Activated naive CD4-positive, alpha-beta T cell treated with anti-CD3 and anti-CD28 coated beads, Interleukin-2, amount 50 U/mL, for 72 hours (primary cell): ENCODE results near the gene IGSF1. TPM values are rescaled to one million over a fixed set of nuclear protein-coding genes. Genes with fewer than 3 reads are reported as not detected.

Experiments
- ATAC-seq, 2 donors: fragments of 150-1000 bp; cut with Tn5 transposase; 2 replicates each; pipeline ENCODE4 v1.10.0; 2021; ENCODE audit warnings: mild to moderate bottlenecking in 2 of 2, moderate library complexity in 2 of 2
- DNase-seq, 2 donors: peaks; one replicate each; pipeline ENCODE4 v3.0.0; 2021 to 2022; ENCODE audit warnings: low spot score in 2 of 2
- H3K27ac Mint-ChIP-seq, 2 donors: one replicate each; pipeline ENCODE4 v1.8.0; 2022; ENCODE audit warnings: mild to moderate bottlenecking in 2 of 2, mixed read lengths in 2 of 2
- H3K36me3 Mint-ChIP-seq, 2 donors: one replicate each; pipeline ENCODE4 v1.8.0; 2022; ENCODE audit warnings: mixed read lengths in 2 of 2
- H3K9me3 Mint-ChIP-seq, 2 donors: one replicate each; pipeline ENCODE4 v1.8.0; 2022; ENCODE audit warnings: mixed read lengths in 2 of 2
- total RNA-seq, 2 donors: library from RNA; stranded (reverse); gene quantifications; one replicate each; pipeline ENCODE4 v1.2.3, GENCODE V29; 2022

Gene IGSF1
- not detected for total RNA-seq

- no peaks in the 10 kb centered on the region for H3K9me3 Mint-ChIP-seq
These were observed at the start of gene IGSF1 for GRCh38 chrX:131288738-131289511. IGSF1 (minus strand) TSS chrX:131289306; CDS start chrX:131286674, 2,632 bp downstream.

GRCh38 chrX:131332331-131332730 lies 43.2 kb upstream of the IGSF1 start:
- H3K27ac Mint-ChIP-seq, result no peak overlapping the region
- H3K9me3 Mint-ChIP-seq, result peaks cover 0 to 4% of the 10 kb centered on the region in 2 donors
- ATAC-seq (no peak), DNase-seq (no peak)
- no peaks in the 10 kb centered on the region for H3K36me3 Mint-ChIP-seq

More at GRCh38 chrX:131288738-131289511, at the start of gene IGSF1:
- no peak for DNase-seq
- no peak for ATAC-seq
- no peaks in the 10 kb centered on the region for H3K36me3 Mint-ChIP-seq
- H3K27ac Mint-ChIP-seq, result no peak within 1 kb of the TSS

GRCh38 chrX:131331152-131331551 lies 42.0 kb upstream of the IGSF1 start:
- Mint-ChIP-seq H3K36me3 (no peaks in the 10 kb centered on the region), H3K9me3 (peaks cover 0 to 4% of the 10 kb centered on the region in 2 donors), H3K27ac (no peak overlapping the region)
- DNase-seq (no peak), ATAC-seq (no peak)

- no peak overlapping the region for H3K27ac Mint-ChIP-seq
- H3K9me3 Mint-ChIP-seq, result peaks cover 0 to 4% of the 10 kb centered on the region in 2 donors
- H3K36me3 Mint-ChIP-seq, result no peaks in the 10 kb centered on the region
- ATAC-seq (no peak), DNase-seq (no peak)
These were observed 41.6 kb upstream of the IGSF1 start for GRCh38 chrX:131330735-131331134.

GRCh38 chrX:131322651-131323050 lies 33.5 kb upstream of the IGSF1 start:
- Mint-ChIP-seq H3K27ac (no peak overlapping the region), H3K36me3 (no peaks in the 10 kb centered on the region), H3K9me3 (no peaks in the 10 kb centered on the region)
- DNase-seq, result no peak
- ATAC-seq, result no peak

GRCh38 chrX:131317326-131317725 lies 28.2 kb upstream of the IGSF1 start:
- no peaks in the 10 kb centered on the region for H3K9me3 Mint-ChIP-seq
- ATAC-seq, result no peak
- no peak for DNase-seq
- no peaks in the 10 kb centered on the region for H3K36me3 Mint-ChIP-seq
- H3K27ac Mint-ChIP-seq, result no peak overlapping the region

- H3K27ac Mint-ChIP-seq, result no peak overlapping the region
- H3K36me3 Mint-ChIP-seq, result no peaks in the 10 kb centered on the region
- DNase-seq, result no peak
- no peaks in the 10 kb centered on the region for H3K9me3 Mint-ChIP-seq
- ATAC-seq, result no peak
These were observed 27.2 kb upstream of the IGSF1 start for GRCh38 chrX:131316260-131316659.

- Mint-ChIP-seq H3K27ac (no peak overlapping the region), H3K36me3 (no peaks in the 10 kb centered on the region), H3K9me3 (no peaks in the 10 kb centered on the region)
- DNase-seq (no peak), ATAC-seq (no peak)
These were observed 19.9 kb upstream of the IGSF1 start for GRCh38 chrX:131308980-131309379.

- no peaks in the 10 kb centered on the region for H3K9me3 Mint-ChIP-seq
- no peak overlapping the region for H3K27ac Mint-ChIP-seq
- DNase-seq (no peak), ATAC-seq (no peak)
- no peaks in the 10 kb centered on the region for H3K36me3 Mint-ChIP-seq
These were observed 17.5 kb upstream of the IGSF1 start for GRCh38 chrX:131306601-131307000.

- ATAC-seq, result no peak
- no peak for DNase-seq
- H3K9me3 Mint-ChIP-seq, result no peaks in the 10 kb centered on the region
- H3K36me3 Mint-ChIP-seq, result no peaks in the 10 kb centered on the region
- H3K27ac Mint-ChIP-seq, result no peak overlapping the region
These were observed 16.8 kb upstream of the IGSF1 start for GRCh38 chrX:131305926-131306325.

- ATAC-seq, result no peak
- no peak overlapping the region for H3K27ac Mint-ChIP-seq
- no peaks in the 10 kb centered on the region for H3K9me3 Mint-ChIP-seq
- no peaks in the 10 kb centered on the region for H3K36me3 Mint-ChIP-seq
- no peak for DNase-seq
These were observed 13.6 kb upstream of the IGSF1 start for GRCh38 chrX:131302701-131303100.

- Mint-ChIP-seq H3K27ac (no peak overlapping the region), H3K9me3 (no peaks in the 10 kb centered on the region), H3K36me3 (no peaks in the 10 kb centered on the region)
- DNase-seq (no peak), ATAC-seq (no peak)
These were observed 12.0 kb upstream of the IGSF1 start for GRCh38 chrX:131301155-131301554.

- Mint-ChIP-seq H3K27ac (no peak overlapping the region), H3K36me3 (no peaks in the 10 kb centered on the region), H3K9me3 (no peaks in the 10 kb centered on the region)
- DNase-seq (no peak), ATAC-seq (no peak)
These were observed 9.7 kb upstream of the IGSF1 start for GRCh38 chrX:131298846-131299245.

- no peak for ATAC-seq
- H3K9me3 Mint-ChIP-seq, result no peaks in the 10 kb centered on the region
- no peak for DNase-seq
- no peaks in the 10 kb centered on the region for H3K36me3 Mint-ChIP-seq
- H3K27ac Mint-ChIP-seq, result no peak overlapping the region
These were observed 8.9 kb upstream of the IGSF1 start for GRCh38 chrX:131298036-131298435.

GRCh38 chrX:131289527-131289926 lies 421 bp upstream of the IGSF1 start:
- no peak for ATAC-seq
- no peaks in the 10 kb centered on the region for H3K9me3 Mint-ChIP-seq
- no peak overlapping the region for H3K27ac Mint-ChIP-seq
- no peaks in the 10 kb centered on the region for H3K36me3 Mint-ChIP-seq
- no peak for DNase-seq

GRCh38 chrX:131288188-131288587 lies 918 bp downstream of the IGSF1 start:
- H3K9me3 Mint-ChIP-seq, result no peaks in the 10 kb centered on the region
- ATAC-seq, result no peak

GRCh38 chrX:131287560-131288179 lies 1.4 kb downstream of the IGSF1 start:
- Mint-ChIP-seq H3K27ac (no peak overlapping the region), H3K36me3 (no peaks in the 10 kb centered on the region), H3K9me3 (no peaks in the 10 kb centered on the region)
- ATAC-seq (no peak), DNase-seq (no peak)

More at GRCh38 chrX:131288188-131288587, 918 bp downstream of the IGSF1 start:
- Mint-ChIP-seq H3K36me3 (no peaks in the 10 kb centered on the region), H3K27ac (no peak overlapping the region)
- no peak for DNase-seq

GRCh38 chrX:131279617-131280016 lies 9.5 kb downstream of the IGSF1 start:
- no peak overlapping the region for H3K27ac Mint-ChIP-seq
- no peaks in the 10 kb centered on the region for H3K9me3 Mint-ChIP-seq
- H3K36me3 Mint-ChIP-seq, result no peaks in the 10 kb centered on the region
- ATAC-seq (no peak), DNase-seq (no peak)
